Esophagus muscularis mucosa (tissue), 4 donors: ENCODE measurements around the gene COL4A1. TPM values are rescaled to one million over a fixed set of nuclear protein-coding genes. Genes with fewer than 3 reads are reported as not detected.

Source experiments
- DNase-seq: peaks from one replicate; pipeline ENCODE4 v3.0.0-alpha.2; 2017; ENCODE audit errors: extremely low spot score
- H3K27ac ChIP-seq, 4 donors: fragments of 200-600 bp; sonication (generic); replicated peaks in 1 of 4; 1 replicate in 3 of 4; 2 replicates in 1 of 4; pipeline ENCODE4 v1.5.1; 2016 to 2019; ENCODE audit warnings: mild to moderate bottlenecking in 1 of 4
- H3K27me3 ChIP-seq, 4 donors: fragments of 200-600 bp; sonication (generic); one replicate each; pipeline versions ENCODE4 v1.5.1 to v1.6.0; 2016 to 2019
- H3K36me3 ChIP-seq, 4 donors: fragments of 200-600 bp; sonication (generic); one replicate each; pipeline ENCODE4 v1.5.1; 2016 to 2019
- H3K4me1 ChIP-seq, 4 donors: fragments of 200-600 bp; sonication (generic); one replicate each; pipeline ENCODE4 v1.5.1; 2016 to 2019
- H3K4me3 ChIP-seq, 4 donors: fragments of 200-600 bp; sonication (generic); 1 replicate in 2 of 4; 2 replicates in 2 of 4; pipeline ENCODE4 v1.5.1; 2016 to 2019; ENCODE audit warnings: mild to moderate bottlenecking in 4 of 4, moderate library complexity in 1 of 4
- H3K9me3 ChIP-seq, 4 donors: fragments of 200-600 bp; sonication (generic); 1 replicate in 3 of 4; 2 replicates in 1 of 4; pipeline ENCODE4 v1.5.1; 2016 to 2019
- EP300 ChIP-seq: sonication (generic); formaldehyde crosslinking; IDR thresholded peaks from one replicate; pipeline ENCODE4 v1.6.1; 2017; ENCODE audit warnings: antibody characterized with exemption
- POLR2A ChIP-seq: fragments of 450-650 bp; IDR thresholded peaks from one replicate; pipeline ENCODE4 v1.6.1; 2017; ENCODE audit warnings: antibody characterized with exemption, moderate library complexity, mild to moderate bottlenecking, low read depth
- POLR2AphosphoS5 ChIP-seq, 2 donors: sonication (generic); formaldehyde crosslinking; IDR thresholded peaks; one replicate each; pipeline ENCODE4 v1.6.1; 2017; ENCODE audit warnings: antibody characterized with exemption in 2 of 2
- WGBS: methylation state at CpG from one replicate; pipeline ENCODE4 v1.1.5; 2018; 5-methylcytosine and 5-hydroxymethylcytosine counted together
- intact Hi-C: fragments of 100-400 bp; cut with DNase I; formaldehyde crosslinking; loops from one replicate; pipeline ENCODE4 v1.15.1; 2023
- total RNA-seq, 4 donors: library from RNA; depleted of rRNA; stranded (reverse); fragments of >200 nt; gene quantifications; one replicate each; pipeline versions ENCODE4 v1.1.0 to v1.2.1, GENCODE V29; 2016
- TF ChIP-seq, protein P1 (sequence below), 3 experiments: fragments of 200-600 bp in 2 of 3; fragments of 450-650 bp in 1 of 3; sonication (generic) in 2 of 3; IDR thresholded peaks; one replicate each; pipeline ENCODE4 v1.5.1; 2017 to 2019; ENCODE audit warnings: antibody characterized with exemption in 3 of 3, mild to moderate bottlenecking in 2 of 3, moderate library complexity in 1 of 3

The COL4A1 gene
- total RNA-seq, 4 donors from 2014 or later: 328 to 578 (median 405) TPM

DNA sequence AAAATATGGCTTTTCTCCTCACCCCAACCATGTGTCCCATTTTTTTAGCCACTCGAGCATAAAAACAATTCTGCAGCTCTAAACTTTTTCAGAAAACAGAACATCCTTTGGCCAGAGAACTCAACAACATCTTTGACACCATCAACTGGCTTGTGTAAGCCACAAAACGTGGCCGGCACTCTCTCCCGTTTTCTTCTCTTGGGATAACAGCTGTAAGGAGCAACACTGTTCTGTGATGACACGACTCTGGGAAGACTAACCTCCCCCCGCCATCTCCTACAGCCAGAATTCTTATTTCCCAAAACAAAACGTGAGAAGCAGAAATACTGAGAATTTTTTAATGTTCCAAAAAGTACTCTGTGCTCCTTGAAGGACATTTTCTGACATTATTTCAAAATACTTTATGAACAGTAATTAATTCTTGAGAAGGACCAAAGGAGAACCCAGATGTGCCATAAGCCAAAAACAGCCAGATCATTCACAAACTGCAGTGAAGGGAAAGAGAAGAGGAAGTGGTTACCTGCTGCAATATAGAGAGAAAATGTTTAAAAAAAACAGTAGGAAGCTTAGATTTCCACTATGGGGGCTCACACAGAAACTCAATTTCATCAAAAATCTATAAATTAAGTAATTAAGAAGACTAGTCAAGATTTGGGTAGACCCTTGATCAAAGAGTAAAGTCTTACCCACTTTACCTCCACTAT lies 25.8 kb downstream of the COL4A1 start:
- TF ChIP-seq POLR2A: no peak
- no peak for TF ChIP-seq EP300
- peak in 1 of 2 donors; percentile 32 for TF ChIP-seq POLR2AphosphoS5 (IDR thresholded peaks at IDR 0.05)
- no peaks in the 10 kb centered on the region for H3K36me3 ChIP-seq
- H3K27me3 ChIP-seq: no peaks in the 10 kb centered on the region
- intact Hi-C loops: no loop called here
- DNase-seq: no peak
- no peak overlapping the region for H3K4me3 ChIP-seq
- WGBS: 58% methylated on average over 7 of the region's 7 CpGs
- no peaks in the 10 kb centered on the region for H3K9me3 ChIP-seq
- peak overlapping the region; percentile 58 to 99 (median 63) for H3K27ac ChIP-seq
- H3K4me1 ChIP-seq: peaks cover 85 to 100% (median 99%) of the 10 kb centered on the region in 4 donors

DNA sequence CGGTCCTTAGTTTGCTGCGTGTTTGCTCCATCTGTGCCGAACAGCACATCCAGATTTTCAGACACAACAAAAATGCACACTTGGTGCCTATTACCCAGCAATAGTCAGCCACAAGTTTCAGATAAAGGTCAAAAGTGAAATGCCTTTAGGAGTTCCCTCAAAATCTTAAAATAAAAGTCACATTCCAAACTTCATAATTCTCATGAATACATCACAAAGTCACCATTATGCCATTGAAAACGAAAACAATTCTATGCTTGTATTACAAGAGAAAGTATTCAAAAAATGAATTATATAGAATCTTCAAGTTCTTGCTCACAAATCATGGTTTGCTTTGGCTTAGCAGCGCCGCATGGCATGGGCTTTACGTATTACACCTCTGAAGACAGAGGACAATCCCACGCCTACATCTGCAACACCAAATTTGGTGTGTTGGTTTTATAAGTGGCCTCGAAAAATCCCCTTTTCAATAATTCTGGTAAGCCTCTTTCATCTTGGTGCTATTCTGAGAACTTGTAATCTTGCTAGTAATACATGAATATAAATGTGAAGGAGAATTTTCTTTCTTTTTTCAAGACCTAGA lies 26.6 kb downstream of the COL4A1 start:
- peaks cover 85 to 100% (median 100%) of the 10 kb centered on the region in 4 donors for H3K4me1 ChIP-seq
- intact Hi-C loops: no loop called here
- WGBS: 85% methylated on average over 9 of the region's 9 CpGs
- H3K36me3 ChIP-seq: no peaks in the 10 kb centered on the region
- DNase-seq: no peak
- peak overlapping the region; percentile 58 to 99 (median 63) for H3K27ac ChIP-seq
- no peak overlapping the region for H3K4me3 ChIP-seq
- no peak for TF ChIP-seq POLR2AphosphoS5 (IDR thresholded peaks at IDR 0.05)
- TF ChIP-seq, protein P1, sequence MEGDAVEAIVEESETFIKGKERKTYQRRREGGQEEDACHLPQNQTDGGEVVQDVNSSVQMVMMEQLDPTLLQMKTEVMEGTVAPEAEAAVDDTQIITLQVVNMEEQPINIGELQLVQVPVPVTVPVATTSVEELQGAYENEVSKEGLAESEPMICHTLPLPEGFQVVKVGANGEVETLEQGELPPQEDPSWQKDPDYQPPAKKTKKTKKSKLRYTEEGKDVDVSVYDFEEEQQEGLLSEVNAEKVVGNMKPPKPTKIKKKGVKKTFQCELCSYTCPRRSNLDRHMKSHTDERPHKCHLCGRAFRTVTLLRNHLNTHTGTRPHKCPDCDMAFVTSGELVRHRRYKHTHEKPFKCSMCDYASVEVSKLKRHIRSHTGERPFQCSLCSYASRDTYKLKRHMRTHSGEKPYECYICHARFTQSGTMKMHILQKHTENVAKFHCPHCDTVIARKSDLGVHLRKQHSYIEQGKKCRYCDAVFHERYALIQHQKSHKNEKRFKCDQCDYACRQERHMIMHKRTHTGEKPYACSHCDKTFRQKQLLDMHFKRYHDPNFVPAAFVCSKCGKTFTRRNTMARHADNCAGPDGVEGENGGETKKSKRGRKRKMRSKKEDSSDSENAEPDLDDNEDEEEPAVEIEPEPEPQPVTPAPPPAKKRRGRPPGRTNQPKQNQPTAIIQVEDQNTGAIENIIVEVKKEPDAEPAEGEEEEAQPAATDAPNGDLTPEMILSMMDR (IDR thresholded peaks at IDR 0.05): no peak
- H3K27me3 ChIP-seq: no peaks in the 10 kb centered on the region
- no peaks in the 10 kb centered on the region for H3K9me3 ChIP-seq

DNA sequence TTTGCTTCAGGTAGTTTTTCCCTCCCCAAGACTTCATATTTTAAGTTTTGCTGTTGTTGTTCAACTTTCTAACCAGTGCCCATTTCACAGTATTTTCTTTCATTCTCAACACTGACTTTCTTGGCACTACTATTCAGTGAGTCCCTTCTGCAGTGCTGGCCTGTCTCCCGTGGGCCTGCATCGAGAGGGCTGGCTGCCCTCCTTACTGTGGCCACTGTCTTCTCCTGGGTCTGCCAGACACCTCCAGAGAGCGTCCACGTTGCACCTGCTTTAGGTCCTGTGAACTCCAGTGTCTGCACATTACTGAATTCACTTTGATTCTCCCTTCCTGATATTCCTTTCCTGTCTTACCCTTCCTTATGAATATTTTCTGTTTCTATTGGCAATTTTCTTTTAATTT lies 27.3 kb downstream of the COL4A1 start:
- no peak overlapping the region for H3K4me3 ChIP-seq
- 77% methylated on average over 4 of the region's 4 CpGs for WGBS
- no peak for DNase-seq
- peaks cover 83 to 100% (median 100%) of the 10 kb centered on the region in 4 donors for H3K4me1 ChIP-seq
- no peaks in the 10 kb centered on the region for H3K36me3 ChIP-seq
- intact Hi-C loops: no loop called here
- TF ChIP-seq, protein P1 (IDR thresholded peaks at IDR 0.05): no peak
- TF ChIP-seq POLR2AphosphoS5 (IDR thresholded peaks at IDR 0.05) (no peak), POLR2A (no peak), EP300 (no peak)
- peak overlapping the region; percentile 32 to 99 (median 62) for H3K27ac ChIP-seq
- no peaks in the 10 kb centered on the region for H3K27me3 ChIP-seq
- H3K9me3 ChIP-seq: no peaks in the 10 kb centered on the region

DNA sequence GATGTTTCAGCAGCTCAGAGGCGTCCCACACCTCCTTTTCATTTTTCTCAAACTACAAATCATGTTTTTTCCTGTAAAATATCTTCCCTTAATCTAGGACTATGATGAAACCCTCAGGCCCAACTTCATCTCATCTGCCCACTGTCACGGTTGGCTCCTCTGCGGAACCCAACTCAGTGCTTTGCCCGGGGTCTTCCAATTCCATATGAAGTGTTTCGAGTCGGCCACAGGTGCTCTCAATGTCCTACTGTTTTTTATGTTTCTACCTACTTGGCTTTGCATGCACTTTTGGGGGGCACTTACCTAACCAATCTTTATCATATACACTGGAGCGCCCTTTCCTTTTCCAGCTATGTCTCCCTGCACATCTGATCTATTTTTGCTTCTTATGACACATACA lies 28.1 kb downstream of the COL4A1 start:
- peaks cover 75 to 100% (median 100%) of the 10 kb centered on the region in 4 donors for H3K4me1 ChIP-seq
- intact Hi-C loops: no loop called here
- H3K36me3 ChIP-seq: no peaks in the 10 kb centered on the region
- no peaks in the 10 kb centered on the region for H3K27me3 ChIP-seq
- TF ChIP-seq EP300 (no peak), POLR2A (no peak), POLR2AphosphoS5 (IDR thresholded peaks at IDR 0.05) (no peak)
- TF ChIP-seq, protein P1 (IDR thresholded peaks at IDR 0.05): no peak
- no peaks in the 10 kb centered on the region for H3K9me3 ChIP-seq
- peak overlapping the region; percentile 32 to 67 (median 58) for H3K27ac ChIP-seq
- no peak overlapping the region for H3K4me3 ChIP-seq
- no peak for DNase-seq
- WGBS: 95% methylated on average over 7 of the region's 7 CpGs

DNA sequence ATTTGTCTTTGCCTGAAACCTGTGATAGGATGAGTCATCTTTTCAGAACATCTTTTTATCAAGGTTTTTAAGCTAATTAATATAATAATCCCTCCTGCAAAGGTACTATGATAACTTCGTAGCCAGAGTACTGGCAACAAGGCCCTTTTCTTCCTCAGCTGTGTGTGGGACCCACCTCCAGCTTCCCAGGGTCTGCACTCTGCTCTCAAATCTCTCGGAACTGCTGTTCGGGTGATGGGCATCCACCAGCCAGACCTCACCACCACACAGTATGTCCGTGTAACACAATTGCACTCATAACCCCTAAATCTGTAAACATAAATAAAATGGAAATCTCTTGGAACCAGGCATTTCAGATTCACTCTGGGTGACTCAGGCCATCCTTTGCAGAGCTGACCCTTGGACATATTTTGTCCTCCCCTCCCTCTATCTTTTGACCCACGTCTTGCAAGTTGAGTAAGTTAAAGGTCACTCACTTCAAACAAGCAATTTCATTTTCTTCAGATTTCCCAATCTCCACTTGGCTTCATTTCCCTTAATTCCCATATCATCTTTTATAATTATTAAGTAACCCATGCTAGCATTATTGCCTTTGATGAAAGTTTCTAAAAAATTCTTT lies 29.5 kb downstream of the COL4A1 start:
- Histone ChIP-seq H3K9me3 (no peaks in the 10 kb centered on the region), H3K36me3 (peaks cover 0 to 10% (median 2%) of the 10 kb centered on the region in 4 donors), H3K27me3 (no peaks in the 10 kb centered on the region), H3K27ac (peak overlapping the region; percentile 34 to 59 (median 44)), H3K4me3 (no peak overlapping the region), H3K4me1 (peaks cover 63 to 100% (median 93%) of the 10 kb centered on the region in 4 donors)
- intact Hi-C loops: no loop called here
- WGBS: 45% methylated on average over 5 of the region's 5 CpGs
- TF ChIP-seq POLR2AphosphoS5 (IDR thresholded peaks at IDR 0.05) (no peak), POLR2A (no peak), EP300 (no peak)
- TF ChIP-seq, protein P1 (IDR thresholded peaks at IDR 0.05): no peak
- peak; percentile 89 for DNase-seq
